Stimulated activated CD8-positive, alpha-beta memory T cell treated with anti-CD3 and anti-CD28 coated beads, Interleukin-15, amount 100 ng/mL, for 48 hours (primary cell): ENCODE data around the gene APBB2.
"Not testable (repeated sequence)": the region's sequence is repeated elsewhere in the genome, so short reads cannot be mapped to it uniquely, and the experiment has no call there.

ENCODE experiments used
- DNase-seq, 2 donors: peaks; one replicate each; pipeline ENCODE4 v3.0.0-alpha.2; 2020; ENCODE audit warnings: low read depth in 2 of 2

Gene APBB2

DNA sequence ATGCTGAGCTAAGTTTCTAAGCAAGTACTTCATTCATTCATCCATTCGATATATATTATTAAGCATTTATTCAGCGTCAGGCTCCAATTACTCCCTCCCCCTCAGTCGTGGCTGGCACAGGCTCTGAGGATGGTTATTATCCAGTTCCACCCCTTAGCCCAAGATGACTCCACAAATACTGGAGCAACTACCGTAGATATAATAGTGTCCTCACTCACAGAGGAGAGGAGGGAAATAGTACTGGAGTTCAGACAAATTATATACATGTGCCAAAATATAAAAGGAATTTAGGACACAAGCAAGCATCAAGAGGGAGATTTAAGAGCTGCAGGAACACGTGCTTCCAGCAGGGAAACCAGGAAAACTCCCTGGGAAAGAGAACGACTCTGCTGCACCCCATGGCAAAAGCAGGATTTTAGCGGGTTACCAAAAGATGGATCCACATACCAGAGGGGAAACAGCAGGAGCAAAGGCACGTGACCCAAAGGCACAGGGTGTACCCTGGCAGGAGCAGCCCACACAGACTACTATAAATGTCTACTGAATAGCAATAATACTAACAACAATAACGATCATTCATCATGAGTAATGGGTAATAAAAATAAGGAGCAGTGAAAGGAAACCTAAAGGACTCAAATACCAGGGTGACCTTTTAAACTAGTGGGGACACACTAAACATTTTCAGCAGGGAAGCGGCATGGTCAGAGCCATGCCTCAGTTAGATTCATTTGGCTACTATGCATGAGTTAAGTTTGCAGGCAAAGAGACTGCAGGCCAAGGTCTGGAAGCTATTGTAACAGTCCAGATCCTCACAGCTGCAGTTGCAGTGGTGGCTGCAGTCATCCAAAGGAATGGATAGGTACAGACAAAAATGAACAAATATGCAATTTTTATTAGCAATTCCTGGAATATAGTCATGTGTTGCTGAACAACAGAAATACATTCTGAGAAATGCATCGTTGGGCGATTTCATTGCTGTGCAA is 153.7 kb downstream of the APBB2 start:
- no peak for DNase-seq

GRCh38 chr4:41059411-41059810 is 154.9 kb downstream of the APBB2 start:
- not testable (repeated sequence) for DNase-seq

GRCh38 chr4:41058426-41058825 is 155.9 kb downstream of the APBB2 start:
- DNase-seq: no peak

DNA sequence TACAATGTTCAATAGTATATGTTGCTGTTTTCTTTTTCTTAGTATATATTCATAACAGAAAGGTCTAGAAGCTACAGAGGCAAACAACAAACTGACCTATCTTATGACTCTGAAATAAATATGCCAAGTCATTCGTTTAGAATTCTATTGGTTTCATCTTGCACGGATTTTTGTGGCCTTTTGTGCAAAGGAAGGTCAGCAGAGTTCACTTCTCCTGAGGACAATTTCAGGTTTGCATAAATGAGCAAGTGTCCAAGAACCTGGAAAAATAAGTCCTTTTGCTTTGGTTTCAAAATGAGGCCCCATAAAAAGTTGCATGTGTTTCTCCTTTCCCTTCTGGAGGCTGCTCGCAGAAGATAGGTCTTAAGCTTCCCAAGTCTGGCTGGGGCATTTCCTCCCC is 156.9 kb downstream of the APBB2 start:
- DNase-seq: no peak

DNA sequence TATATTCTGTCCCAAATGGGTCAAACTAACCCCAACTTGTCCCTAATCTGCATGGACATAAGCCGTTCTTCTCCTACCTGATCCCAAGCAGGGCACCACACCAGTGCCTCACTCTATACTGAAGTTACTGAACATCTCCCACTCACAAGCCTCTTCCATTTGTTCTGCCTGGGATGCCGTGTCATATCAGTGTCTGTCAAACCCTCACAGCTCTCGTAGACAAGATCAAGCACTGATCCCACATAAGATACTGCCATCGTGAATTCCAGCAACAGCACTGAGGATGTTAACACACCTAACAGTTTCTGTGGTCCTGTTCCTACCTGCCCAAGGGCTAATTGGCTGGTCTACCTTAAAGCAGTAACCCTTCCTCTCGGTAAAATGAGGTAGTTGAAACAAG is 162.1 kb downstream of the APBB2 start:
- no peak for DNase-seq

DNA sequence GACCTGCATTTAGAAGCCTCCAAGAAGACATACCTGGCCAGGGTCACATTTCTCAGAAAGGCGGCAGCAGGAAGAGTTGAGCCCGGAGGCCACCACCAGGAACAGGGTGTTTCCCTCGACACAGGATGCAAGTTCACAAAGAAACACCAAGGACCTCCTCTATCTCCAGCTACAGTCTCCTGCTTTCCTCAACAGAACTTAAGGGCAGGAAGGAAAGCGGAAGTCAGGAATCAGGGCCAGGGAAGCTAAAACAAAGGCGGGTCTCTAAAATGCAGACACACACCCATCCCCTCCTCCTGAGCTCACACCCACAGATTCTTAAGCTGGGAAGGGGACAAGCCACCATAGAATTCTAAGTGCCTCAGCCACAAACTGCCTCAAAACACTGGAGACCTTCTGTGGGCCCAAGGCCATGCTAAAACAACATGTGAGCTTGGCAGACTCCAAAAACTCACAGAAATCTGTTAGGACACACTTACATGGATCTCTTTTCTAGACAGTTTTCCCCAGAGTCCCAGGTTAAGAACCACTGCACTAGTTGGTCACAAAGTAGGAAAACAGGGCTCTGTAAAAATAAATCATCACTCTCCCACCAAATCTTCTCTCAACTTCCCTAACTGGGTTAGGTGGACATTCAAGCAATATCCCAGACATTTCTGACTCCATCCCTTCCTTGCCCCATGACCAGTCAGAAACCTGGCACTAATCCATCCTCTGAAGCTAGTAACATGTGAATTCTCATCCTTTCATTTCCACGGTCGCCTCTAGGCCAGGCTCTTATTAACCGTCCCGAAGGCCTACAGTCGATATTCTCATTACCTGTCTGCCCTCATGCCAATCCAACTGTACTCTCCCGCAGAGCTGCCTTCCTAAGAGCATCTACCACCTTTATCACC is 163.2 kb downstream of the APBB2 start:
- DNase-seq: no peak

GRCh38 chr4:41050116-41050515 is 164.2 kb downstream of the APBB2 start:
- DNase-seq: no peak

GRCh38 chr4:41049176-41049575 is 165.2 kb downstream of the APBB2 start:
- DNase-seq: not testable (repeated sequence)

DNA sequence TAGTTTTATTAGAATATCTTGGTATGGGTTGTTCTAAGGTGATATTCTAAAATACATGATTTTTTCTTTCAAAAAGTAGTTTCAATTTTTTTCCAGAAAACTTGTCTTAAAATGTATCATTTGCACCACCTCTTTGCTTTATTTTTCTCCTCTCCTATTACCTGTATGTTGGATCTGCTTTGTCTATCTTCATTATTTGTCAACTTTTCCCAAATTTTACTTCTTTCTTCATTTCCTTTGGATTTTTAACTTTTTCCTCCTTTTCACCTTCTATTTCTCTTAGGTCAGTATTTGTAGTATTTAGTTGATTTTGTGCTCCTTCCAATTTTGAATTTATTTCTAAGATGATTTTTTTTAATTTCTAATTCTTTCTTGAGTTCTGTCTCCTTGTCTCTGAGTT is 169.6 kb downstream of the APBB2 start:
- DNase-seq: no peak

GRCh38 chr4:41044165-41044564 is 170.2 kb downstream of the APBB2 start:
- no peak for DNase-seq

DNA sequence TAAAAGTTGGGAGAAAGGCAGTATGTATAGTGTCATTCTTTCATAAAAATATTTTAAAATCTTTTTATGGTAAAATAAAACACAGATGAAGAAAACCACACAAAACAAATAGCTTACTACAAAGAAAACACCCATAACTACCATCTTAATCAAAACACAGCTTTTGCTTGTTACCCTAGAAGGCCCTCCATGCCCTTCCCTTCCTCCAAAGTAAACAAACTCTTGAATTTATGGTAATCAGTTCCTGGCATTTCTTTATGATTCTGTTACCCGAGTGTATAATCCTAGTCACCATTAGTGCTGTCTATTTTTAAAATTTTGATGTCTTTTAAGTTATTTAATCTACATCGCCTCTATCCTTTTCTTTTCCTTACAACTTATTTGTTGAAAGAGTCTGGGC is 170.9 kb downstream of the APBB2 start:
- DNase-seq: no peak

DNA sequence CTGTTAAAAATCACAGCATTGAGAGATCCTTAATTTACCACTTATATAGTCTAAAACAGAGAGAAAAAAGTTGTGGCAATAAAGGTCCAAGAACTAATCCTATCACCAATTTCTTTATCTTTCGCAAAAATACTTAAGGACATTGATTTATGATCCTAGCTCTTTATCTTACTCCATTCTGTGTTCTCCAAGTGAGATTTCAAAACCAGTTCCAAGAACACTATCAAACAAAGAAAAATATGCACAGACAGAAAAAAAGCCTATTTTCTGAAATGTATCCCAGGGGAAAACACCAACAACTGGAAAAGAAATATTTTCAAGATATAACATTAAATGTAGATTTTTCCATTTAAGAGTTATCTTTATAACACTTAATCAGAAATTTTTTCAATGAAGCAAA is 172.8 kb downstream of the APBB2 start:
- DNase-seq: no peak

DNA sequence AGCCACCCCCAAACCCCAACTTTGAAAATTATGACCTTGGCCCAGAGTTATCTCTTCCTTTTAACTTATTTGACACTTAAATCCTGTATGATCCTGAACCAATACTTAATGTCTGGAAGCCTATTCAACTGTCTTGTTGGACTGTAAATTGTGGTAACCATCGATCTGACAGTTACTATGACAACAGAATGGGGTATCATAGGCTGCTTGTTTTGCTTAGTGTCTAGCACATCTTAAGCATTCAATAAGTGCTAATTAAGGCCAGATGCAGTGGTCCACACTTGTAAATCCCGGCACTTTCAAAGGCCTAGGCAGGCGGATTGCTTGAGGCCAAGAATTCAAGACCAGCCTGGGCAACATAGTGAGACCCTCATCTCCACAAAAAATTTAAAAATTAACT is 175.0 kb downstream of the APBB2 start:
- no peak for DNase-seq

- no peak for DNase-seq
These were observed 176.0 kb downstream of the APBB2 start for GRCh38 chr4:41038304-41038703.

- DNase-seq: no peak
These were observed 185.2 kb downstream of the APBB2 start for GRCh38 chr4:41029098-41029497.

DNA sequence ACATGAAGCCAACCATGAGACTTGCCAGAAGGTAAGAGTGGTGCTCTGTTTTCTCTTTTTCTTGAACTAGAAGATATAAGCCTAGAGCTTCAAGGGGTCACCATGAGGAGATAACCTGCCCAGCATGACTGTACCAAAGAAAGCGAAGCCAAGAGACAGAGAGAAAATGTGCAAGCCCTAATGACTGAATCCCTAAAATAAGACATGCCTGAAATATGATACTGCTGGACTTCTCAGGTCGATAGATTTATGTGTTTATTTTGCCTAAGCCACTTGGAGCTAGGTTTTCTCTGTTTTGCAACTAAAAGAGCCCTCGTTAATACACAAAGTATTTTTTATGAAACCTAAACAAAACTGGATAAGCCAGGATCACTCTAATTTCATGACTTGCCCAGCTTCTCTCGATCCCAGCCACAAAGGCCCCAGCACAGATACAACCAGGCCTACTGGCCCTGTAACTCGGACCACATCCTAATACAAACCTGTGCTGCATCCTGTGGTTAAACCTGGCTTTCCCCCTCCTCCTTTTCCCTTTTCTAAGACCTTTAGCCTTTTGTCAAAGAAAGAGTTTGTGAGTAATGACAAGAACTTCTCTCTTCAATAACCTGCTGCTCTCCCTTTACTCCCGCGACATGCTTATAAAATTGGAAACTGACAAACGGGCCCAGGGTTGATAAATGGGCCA is 185.8 kb downstream of the APBB2 start:
- no peak for DNase-seq

- no peak for DNase-seq
These were observed 187.4 kb downstream of the APBB2 start for GRCh38 chr4:41026971-41027370.

GRCh38 chr4:41025824-41026223 is 188.5 kb downstream of the APBB2 start:
- DNase-seq: no peak

- DNase-seq: no peak
These were observed 189.5 kb downstream of the APBB2 start for GRCh38 chr4:41024556-41025491.

DNA sequence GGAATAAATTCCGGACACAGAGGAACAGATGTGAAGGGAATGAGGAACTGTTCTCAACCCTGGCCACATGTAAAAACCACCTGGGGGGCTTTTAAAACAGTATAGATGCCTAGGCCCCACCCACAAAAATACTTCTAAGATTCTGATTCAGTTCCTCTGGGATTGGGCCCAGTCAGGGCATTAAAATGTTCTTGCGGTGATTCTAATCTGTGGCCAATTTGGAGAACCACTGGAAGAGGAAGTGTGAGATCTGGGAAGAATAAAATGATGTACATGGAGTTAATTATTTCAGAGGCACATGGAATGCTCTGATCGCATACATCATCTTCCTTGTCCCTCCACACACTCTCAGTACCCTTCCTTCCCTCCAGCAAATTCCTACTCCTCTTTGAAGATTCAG is 192.2 kb downstream of the APBB2 start:
- no peak for DNase-seq
